H9 (cell line): ENCODE results near the gene CA9. TPM values are rescaled to one million over a fixed set of nuclear protein-coding genes. Genes with fewer than 3 reads are reported as not detected.

Experiments used
- DNase-seq: peaks from one replicate; pipeline ENCODE4 v3.0.0-alpha.2; 2017
- H2AFZ ChIP-seq: one replicate; pipeline ENCODE4 v1.6.1; 2013; ENCODE audit warnings: mild to moderate bottlenecking, low read length, control low read depth, moderate library complexity
- H2AK5ac ChIP-seq: 2 replicates; pipeline ENCODE4 v1.6.1; 2013; ENCODE audit warnings: low read length, control low read depth, mixed read lengths; ENCODE audit not compliant: insufficient read length
- H2BK120ac ChIP-seq: one replicate; pipeline ENCODE4 v1.6.1; 2013; ENCODE audit warnings: low read depth, mild to moderate bottlenecking, low read length, control low read depth, inconsistent platforms; ENCODE audit not compliant: poor library complexity, severe bottlenecking
- H2BK12ac ChIP-seq: 2 replicates; pipeline ENCODE4 v1.6.1; 2013; ENCODE audit warnings: low read length, control low read depth, mixed read lengths, low read depth; ENCODE audit not compliant: insufficient read length
- H2BK15ac ChIP-seq: 2 replicates; pipeline ENCODE4 v1.6.1; 2013; ENCODE audit warnings: low read depth, low read length, control low read depth
- H2BK20ac ChIP-seq: one replicate; pipeline ENCODE4 v1.6.1; 2013; ENCODE audit warnings: low read depth, mild to moderate bottlenecking, low read length, control low read depth, inconsistent platforms; ENCODE audit not compliant: poor library complexity, severe bottlenecking
- H2BK5ac ChIP-seq: 2 replicates; pipeline ENCODE4 v1.6.1; 2013; ENCODE audit warnings: low read length, control low read depth, mixed read lengths; ENCODE audit not compliant: insufficient read length
- H3K14ac ChIP-seq: 2 replicates; pipeline ENCODE4 v1.6.1; 2013; ENCODE audit warnings: low read length, control low read depth; ENCODE audit not compliant: insufficient read depth
- H3K18ac ChIP-seq: 2 replicates; pipeline ENCODE4 v1.6.1; 2013; ENCODE audit warnings: low read depth, mild to moderate bottlenecking, mixed read lengths, low read length, control low read depth; ENCODE audit not compliant: insufficient read length
- H3K23ac ChIP-seq: 2 replicates; pipeline ENCODE4 v1.6.1; 2013; ENCODE audit warnings: low read length, control low read depth, mixed read lengths, low read depth; ENCODE audit not compliant: insufficient read length
- H3K23me2 ChIP-seq: 2 replicates; pipeline ENCODE4 v1.6.1; 2013; ENCODE audit warnings: low read depth, mild to moderate bottlenecking, mixed read lengths, low read length, control low read depth; ENCODE audit not compliant: insufficient read length, poor library complexity, severe bottlenecking
- H3K27ac ChIP-seq: 2 replicates; pipeline ENCODE4 v1.5.1; 2013; ENCODE audit warnings: low read length, control low read depth, mixed read lengths, low read depth; ENCODE audit not compliant: insufficient read length
- H3K27me3 ChIP-seq: 2 replicates; pipeline ENCODE4 v1.6.1; 2013; ENCODE audit warnings: low read length, control low read depth, inconsistent platforms; ENCODE audit not compliant: insufficient read depth
- H3K4ac ChIP-seq: 2 replicates; pipeline ENCODE4 v1.6.1; 2013; ENCODE audit warnings: low read depth, mild to moderate bottlenecking, control low read depth, inconsistent platforms, low read length, moderate library complexity
- H3K4me1 ChIP-seq: 2 replicates; pipeline ENCODE4 v1.6.1; 2013; ENCODE audit warnings: low read length, control low read depth, inconsistent platforms; ENCODE audit not compliant: insufficient read depth
- H3K4me2 ChIP-seq: 2 replicates; pipeline ENCODE4 v1.6.1; 2013; ENCODE audit warnings: low read length, control low read depth, mixed read lengths; ENCODE audit not compliant: insufficient read length, insufficient read depth
- H3K56ac ChIP-seq: 2 replicates; pipeline ENCODE4 v1.6.1; 2013; ENCODE audit warnings: low read depth, mild to moderate bottlenecking, mixed read lengths, low read length, control low read depth; ENCODE audit not compliant: insufficient read length
- H3K79me1 ChIP-seq: 2 replicates; pipeline ENCODE4 v1.6.1; 2013; ENCODE audit warnings: low read depth, mild to moderate bottlenecking, moderate library complexity, low read length, control low read depth, inconsistent platforms; ENCODE audit not compliant: insufficient read depth, poor library complexity, severe bottlenecking
- H3K79me2 ChIP-seq: 2 replicates; pipeline ENCODE4 v1.6.1; 2013; ENCODE audit warnings: low read length, control low read depth, inconsistent platforms; ENCODE audit not compliant: insufficient read depth
- H3K9ac ChIP-seq: 2 replicates; pipeline ENCODE4 v1.6.1; 2013; ENCODE audit warnings: low read length, control low read depth, mixed read lengths; ENCODE audit not compliant: insufficient read length; ENCODE audit errors: extremely low read depth
- H3K9me3 ChIP-seq: one replicate; pipeline ENCODE4 v1.6.1; 2013; ENCODE audit warnings: low read depth, low read length, inconsistent platforms; ENCODE audit not compliant: control insufficient read depth
- H3T11ph ChIP-seq: one replicate; pipeline ENCODE4 v1.6.1; 2013; ENCODE audit warnings: mild to moderate bottlenecking, low read length, control low read depth, inconsistent platforms
- H4K20me1 ChIP-seq: one replicate; pipeline ENCODE4 v1.6.1; 2013; ENCODE audit not compliant: control insufficient read depth, insufficient read length, insufficient read depth
- H4K5ac ChIP-seq: 2 replicates; pipeline ENCODE4 v1.6.1; 2013; ENCODE audit warnings: low read depth, mild to moderate bottlenecking, mixed read lengths, low read length, control low read depth; ENCODE audit not compliant: insufficient read length
- H4K8ac ChIP-seq: replicated peaks from 2 replicates; pipeline ENCODE4 v1.6.1; 2013; ENCODE audit warnings: low read length, control low read depth, mixed read lengths, low read depth; ENCODE audit not compliant: insufficient read length
- H4K91ac ChIP-seq: 2 replicates; pipeline ENCODE4 v1.6.1; 2013; ENCODE audit warnings: low read depth, mild to moderate bottlenecking, moderate library complexity, mixed read lengths, low read length, control low read depth; ENCODE audit not compliant: insufficient read length
- H3K27ac Mint-ChIP-seq, 3 experiments: 2 replicates in 2 of 3; 3 replicates in 1 of 3; pipeline ENCODE4 v1.8.0; 2020 to 2021; ENCODE audit warnings: mixed read lengths in 3 of 3, mild to moderate bottlenecking in 1 of 3, moderate library complexity in 1 of 3
- H3K27me3 Mint-ChIP-seq: 2 replicates; pipeline ENCODE4 v1.8.0; 2021; ENCODE audit warnings: low read depth, mild to moderate bottlenecking, moderate library complexity, mixed read lengths
- H3K36me3 Mint-ChIP-seq, 3 experiments: 2 replicates in 2 of 3; 3 replicates in 1 of 3; pipeline ENCODE4 v1.8.0; 2020 to 2021; ENCODE audit warnings: low read depth in 3 of 3, mixed read lengths in 3 of 3; ENCODE audit not compliant: insufficient read depth in 1 of 3
- H3K4me1 Mint-ChIP-seq, 2 experiments: 2 replicates each; pipeline ENCODE4 v1.8.0; 2020; ENCODE audit warnings: mixed read lengths in 2 of 2
- H3K4me3 Mint-ChIP-seq, 2 experiments: 2 replicates in 1 of 2; 3 replicates in 1 of 2; pipeline ENCODE4 v1.8.0; 2020 to 2021; ENCODE audit warnings: mild to moderate bottlenecking in 2 of 2, mixed read lengths in 2 of 2, moderate library complexity in 1 of 2
- H3K9me3 Mint-ChIP-seq, 2 experiments: 2 replicates in 1 of 2; 3 replicates in 1 of 2; pipeline ENCODE4 v1.8.0; 2020; ENCODE audit warnings: mild to moderate bottlenecking in 2 of 2, mixed read lengths in 2 of 2, moderate library complexity in 1 of 2
- WGBS: extraction: QIAGEN DNeasy Blood & Tissue Kit; methylation state at CpG from one replicate; pipeline ENCODE4 v1.1.7; 2013; ENCODE audit warnings: missing lambda C conversion rate, low lambda C conversion rate, mixed read lengths; ENCODE audit not compliant: insufficient read length; ENCODE audit errors: extremely low coverage; 5-methylcytosine and 5-hydroxymethylcytosine counted together
- total RNA-seq: library from RNA; stranded (reverse); gene quantifications from 2 replicates; pipeline ENCODE4 v1.2.1, GENCODE V29; 2021
- TF ChIP-seq, protein P1 (sequence below): fragments of 200-600 bp; sonication (generic); conservative IDR thresholded peaks from 3 replicates; pipeline ENCODE4 v1.8.0; 2021; ENCODE audit warnings: antibody characterized with exemption, mild to moderate bottlenecking

Gene CA9
- total RNA-seq, 1 experiment from 2014 or later, result 0.94 TPM

DNA sequence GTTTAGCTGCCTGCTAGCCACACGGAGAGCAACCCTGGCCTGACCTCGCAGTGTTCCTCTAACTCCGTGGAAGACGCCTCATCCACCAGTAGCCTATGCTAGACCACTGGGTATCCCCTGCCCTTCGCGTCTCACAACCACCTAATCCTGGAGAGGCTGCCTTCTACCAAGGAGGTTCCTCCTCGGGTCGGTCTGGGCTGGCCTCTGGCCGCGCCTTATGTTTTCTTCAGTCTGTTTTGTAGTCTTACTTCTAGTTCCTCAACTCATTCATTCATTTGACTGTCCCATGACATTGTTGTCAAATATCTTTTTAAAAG is 17.6 kb downstream of the CA9 start:
- peaks cover 8 to 25% (median 19%) of the 10 kb centered on the region in 3 experiments for H3K36me3 Mint-ChIP-seq
- Histone ChIP-seq H3K79me1 (no peaks in the 10 kb centered on the region), H2BK120ac (no peak overlapping the region), H3K56ac (no peak overlapping the region), H3K79me2 (no peaks in the 10 kb centered on the region; the same call in 1 of the 2 replicates), H3K4me2 (peak overlapping the region; percentile 65), H3K9ac (no peak overlapping the region), H4K5ac (no peak overlapping the region), H4K91ac (no peak overlapping the region), H3K23me2 (peaks cover 6% of the 10 kb centered on the region), H3K27me3 (no peaks in the 10 kb centered on the region), H4K8ac (no peak overlapping the region), H2AFZ (no peak overlapping the region), H3T11ph (no peak overlapping the region), H2BK12ac (no peak overlapping the region), H4K20me1 (no peaks in the 10 kb centered on the region), H2BK15ac (no peak overlapping the region), H3K23ac (no peak overlapping the region), H3K4ac (no peak overlapping the region), H2AK5ac (no peak overlapping the region), H3K4me1 (peaks cover 3% of the 10 kb centered on the region; the same call in 1 of the 2 replicates), H3K14ac (no peak overlapping the region), H3K9me3 (no peaks in the 10 kb centered on the region), H2BK5ac (no peak overlapping the region), H3K27ac (no peak overlapping the region), H2BK20ac (no peak overlapping the region), H3K18ac (no peak overlapping the region)
- H3K27me3 Mint-ChIP-seq, result no peaks in the 10 kb centered on the region; the same call in 1 of the 2 replicates
- peak overlapping the region; percentile 84 to 93 for H3K4me3 Mint-ChIP-seq
- peak; percentile 64 for DNase-seq
- no CpG with 5 or more reads among the region's 10 CpGs for WGBS
- H3K9me3 Mint-ChIP-seq, result peaks cover 0 to 2% of the 10 kb centered on the region in 2 experiments; a peak in 2 of 5 replicates
- TF ChIP-seq, protein P1, sequence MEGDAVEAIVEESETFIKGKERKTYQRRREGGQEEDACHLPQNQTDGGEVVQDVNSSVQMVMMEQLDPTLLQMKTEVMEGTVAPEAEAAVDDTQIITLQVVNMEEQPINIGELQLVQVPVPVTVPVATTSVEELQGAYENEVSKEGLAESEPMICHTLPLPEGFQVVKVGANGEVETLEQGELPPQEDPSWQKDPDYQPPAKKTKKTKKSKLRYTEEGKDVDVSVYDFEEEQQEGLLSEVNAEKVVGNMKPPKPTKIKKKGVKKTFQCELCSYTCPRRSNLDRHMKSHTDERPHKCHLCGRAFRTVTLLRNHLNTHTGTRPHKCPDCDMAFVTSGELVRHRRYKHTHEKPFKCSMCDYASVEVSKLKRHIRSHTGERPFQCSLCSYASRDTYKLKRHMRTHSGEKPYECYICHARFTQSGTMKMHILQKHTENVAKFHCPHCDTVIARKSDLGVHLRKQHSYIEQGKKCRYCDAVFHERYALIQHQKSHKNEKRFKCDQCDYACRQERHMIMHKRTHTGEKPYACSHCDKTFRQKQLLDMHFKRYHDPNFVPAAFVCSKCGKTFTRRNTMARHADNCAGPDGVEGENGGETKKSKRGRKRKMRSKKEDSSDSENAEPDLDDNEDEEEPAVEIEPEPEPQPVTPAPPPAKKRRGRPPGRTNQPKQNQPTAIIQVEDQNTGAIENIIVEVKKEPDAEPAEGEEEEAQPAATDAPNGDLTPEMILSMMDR, result no peak
- H3K4me1 Mint-ChIP-seq, result peaks cover 27 to 30% of the 10 kb centered on the region in 2 experiments
- H3K27ac Mint-ChIP-seq, result peak overlapping the region in 2 of 3 experiments; percentile 48 to 85; a peak in 1 of 7 replicates
